Lower lobe of right lung (tissue), 2 donors: Measurements from ENCODE around the gene OBSL1. TPM values are rescaled to one million over a fixed set of nuclear protein-coding genes. Genes with fewer than 3 reads are reported as not detected.

Experiments used
- ATAC-seq, 2 donors: fragments of 200-7000 bp; cut with Tn5 transposase; one replicate each; pipeline ENCODE4 v1.9.1; 2020 to 2022; ENCODE audit warnings: mild to moderate bottlenecking in 2 of 2, moderate library complexity in 2 of 2
- DNase-seq: peaks from one replicate; pipeline ENCODE4 v3.0.0-alpha.2; 2020
- H3K27ac ChIP-seq: fragments of 200-600 bp; one replicate; pipeline ENCODE4 v1.8.0; 2022
- H3K27me3 ChIP-seq: fragments of 200-600 bp; one replicate; pipeline ENCODE4 v1.8.0; 2022; ENCODE audit warnings: low read depth
- H3K36me3 ChIP-seq: fragments of 200-600 bp; one replicate; pipeline ENCODE4 v1.8.0; 2022; ENCODE audit warnings: mild to moderate bottlenecking
- H3K4me1 ChIP-seq: fragments of 200-600 bp; one replicate; pipeline ENCODE4 v1.8.0; 2022
- H3K4me3 ChIP-seq: fragments of 200-600 bp; one replicate; pipeline ENCODE4 v1.8.0; 2022; ENCODE audit warnings: mild to moderate bottlenecking
- H3K9me3 ChIP-seq: fragments of 200-600 bp; one replicate; pipeline ENCODE4 v1.8.0; 2022
- CTCF ChIP-seq: fragments of 200-600 bp; IDR thresholded peaks from one replicate; pipeline ENCODE4 v1.8.0; 2022; ENCODE audit warnings: antibody characterized with exemption, mild to moderate bottlenecking
- intact Hi-C: fragments of 100-400 bp; cut with DNase I; formaldehyde crosslinking; loops from one replicate; pipeline ENCODE4 v1.11.0; 2022
- total RNA-seq: library from RNA; stranded (reverse); fragmentation: NEBNext Ultra II Directional; extraction: Animal tissue kit (Norgen Biotek cat#: 25700); gene quantifications from one replicate; pipeline ENCODE4 v1.2.1, GENCODE V29; 2021
- donor health status: DM: no; HTN: yes; CAD: no; lungs with severe emphysema.

Gene OBSL1
- total RNA-seq, 1 donor from 2014 or later: 49.4 TPM

GRCh38 chr2:219611866-219612576 is 40.7 kb upstream of the OBSL1 start:
- intact Hi-C loops: no loop called here
- Histone ChIP-seq H3K9me3 (no peaks in the 10 kb centered on the region), H3K36me3 (peaks cover 86% of the 10 kb centered on the region), H3K27ac (no peak overlapping the region), H3K27me3 (no peaks in the 10 kb centered on the region), H3K4me3 (no peak overlapping the region), H3K4me1 (no peaks in the 10 kb centered on the region)
- ATAC-seq: no peak
- TF ChIP-seq CTCF: no peak
- no peak for DNase-seq

GRCh38 chr2:219611306-219611705 is 40.0 kb upstream of the OBSL1 start:
- Histone ChIP-seq H3K27me3 (no peaks in the 10 kb centered on the region), H3K27ac (no peak overlapping the region), H3K36me3 (peaks cover 89% of the 10 kb centered on the region), H3K4me3 (no peak overlapping the region), H3K4me1 (no peaks in the 10 kb centered on the region), H3K9me3 (no peaks in the 10 kb centered on the region)
- intact Hi-C loops: no loop called here
- ATAC-seq (no peak), DNase-seq (no peak)
- TF ChIP-seq CTCF: no peak

- Histone ChIP-seq H3K4me1 (peaks cover under 1% of the 10 kb centered on the region), H3K27ac (no peak overlapping the region), H3K9me3 (no peaks in the 10 kb centered on the region), H3K4me3 (no peak overlapping the region), H3K36me3 (peaks cover 83% of the 10 kb centered on the region), H3K27me3 (no peaks in the 10 kb centered on the region)
- intact Hi-C loops: no loop called here
- TF ChIP-seq CTCF: no peak
- ATAC-seq (no peak), DNase-seq (no peak)
Measured at GRCh38 chr2:219609149-219609750, 37.9 kb upstream of the OBSL1 start.

- TF ChIP-seq CTCF: no peak
- peaks cover 6% of the 10 kb centered on the region for H3K4me1 ChIP-seq
- no peak overlapping the region for H3K27ac ChIP-seq
- H3K27me3 ChIP-seq: no peaks in the 10 kb centered on the region
- DNase-seq (no peak), ATAC-seq (no peak)
- no peak overlapping the region for H3K4me3 ChIP-seq
- intact Hi-C loops: no loop called here
- H3K9me3 ChIP-seq: no peaks in the 10 kb centered on the region
- peaks cover 84% of the 10 kb centered on the region for H3K36me3 ChIP-seq
Measured at GRCh38 chr2:219608399-219608964, 37.1 kb upstream of the OBSL1 start.

GRCh38 chr2:219607931-219608330 is 36.6 kb upstream of the OBSL1 start:
- Histone ChIP-seq H3K36me3 (peaks cover 90% of the 10 kb centered on the region), H3K4me1 (peaks cover 6% of the 10 kb centered on the region), H3K27me3 (no peaks in the 10 kb centered on the region), H3K4me3 (no peak overlapping the region), H3K9me3 (no peaks in the 10 kb centered on the region), H3K27ac (no peak overlapping the region)
- no peak for TF ChIP-seq CTCF
- intact Hi-C loops: no loop called here
- DNase-seq (no peak), ATAC-seq (no peak)
